ENCODE measurements around the gene CALML6. TPM values are rescaled to one million over a fixed set of nuclear protein-coding genes. Genes with fewer than 3 reads are reported as not detected.

The CALML6 gene
- total and polyA plus RNA-seq, 10 of the 15 experiments (the other 5 are each of a cell fraction or from before 2014, with no cell fraction given): 0.07 to 1.3 (median 0.21) TPM; not detected in 5

DNA sequence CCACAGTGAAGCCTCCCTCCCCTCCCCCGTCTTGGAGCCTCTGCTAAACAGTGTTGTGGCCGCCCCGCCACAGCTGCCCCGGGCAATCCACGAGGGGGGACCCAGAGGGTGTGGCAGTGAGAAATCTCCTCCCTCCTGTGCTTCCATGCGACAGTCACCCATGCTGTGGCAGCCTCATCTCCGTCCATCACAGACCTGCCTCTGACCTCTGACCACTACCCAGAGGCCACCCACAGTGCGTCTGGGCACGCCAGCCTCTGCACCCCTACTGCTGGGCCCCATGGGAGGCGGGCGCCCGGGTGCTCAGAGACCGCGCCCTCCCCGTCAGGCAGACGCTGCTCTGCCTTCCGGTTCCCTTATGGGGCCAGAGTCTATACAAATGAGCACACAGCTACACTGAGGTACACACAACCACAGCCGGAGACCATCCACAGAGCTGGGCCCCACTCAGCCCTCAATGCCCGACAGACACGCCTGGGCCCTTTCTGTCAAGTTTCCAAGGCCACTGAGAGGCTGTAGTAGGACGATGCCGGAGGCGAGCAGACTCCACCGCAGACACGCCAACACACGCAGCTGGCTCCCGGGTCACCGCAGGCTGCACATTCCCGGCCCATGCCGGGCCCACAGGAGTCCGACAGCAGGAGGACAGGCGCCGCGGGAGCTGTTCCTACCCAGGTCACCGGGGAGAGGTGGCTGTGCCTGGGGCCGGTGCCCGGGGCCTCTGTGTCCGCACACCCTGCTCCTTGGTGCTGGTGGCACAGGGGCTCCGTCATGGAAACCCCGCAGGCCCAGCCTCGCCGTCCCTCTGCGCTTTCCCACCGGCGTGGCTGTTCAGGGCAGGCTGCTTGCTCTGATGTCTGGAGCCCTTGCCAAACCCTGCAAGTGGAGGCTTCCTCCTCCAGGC is 27.9 kb downstream of the CALML6 start (continued):
- TF ChIP-seq ESRRA (IDR thresholded peaks at IDR 0.05; ENCODE audit: low read length) (no peak), CEBPZ (IDR thresholded peaks at IDR 0.05; ENCODE audit: low read depth, low read length) (no peak), SUZ12 (IDR thresholded peaks at IDR 0.05; ENCODE audit: unreplicated experiment) (no peak), MEF2A (IDR thresholded peaks at IDR 0.05; ENCODE audit: insufficient read depth, low read depth, low read length) (no peak), RELB (IDR thresholded peaks at IDR 0.05; ENCODE audit: low read depth) (no peak), PRDM15 (CRISPR knock-in tag; IDR thresholded peaks at IDR 0.05) (no peak), SIN3A (IDR thresholded peaks at IDR 0.05; ENCODE audit: low read depth, low read length) (no peak)
- TF ChIP-seq, protein P1, sequence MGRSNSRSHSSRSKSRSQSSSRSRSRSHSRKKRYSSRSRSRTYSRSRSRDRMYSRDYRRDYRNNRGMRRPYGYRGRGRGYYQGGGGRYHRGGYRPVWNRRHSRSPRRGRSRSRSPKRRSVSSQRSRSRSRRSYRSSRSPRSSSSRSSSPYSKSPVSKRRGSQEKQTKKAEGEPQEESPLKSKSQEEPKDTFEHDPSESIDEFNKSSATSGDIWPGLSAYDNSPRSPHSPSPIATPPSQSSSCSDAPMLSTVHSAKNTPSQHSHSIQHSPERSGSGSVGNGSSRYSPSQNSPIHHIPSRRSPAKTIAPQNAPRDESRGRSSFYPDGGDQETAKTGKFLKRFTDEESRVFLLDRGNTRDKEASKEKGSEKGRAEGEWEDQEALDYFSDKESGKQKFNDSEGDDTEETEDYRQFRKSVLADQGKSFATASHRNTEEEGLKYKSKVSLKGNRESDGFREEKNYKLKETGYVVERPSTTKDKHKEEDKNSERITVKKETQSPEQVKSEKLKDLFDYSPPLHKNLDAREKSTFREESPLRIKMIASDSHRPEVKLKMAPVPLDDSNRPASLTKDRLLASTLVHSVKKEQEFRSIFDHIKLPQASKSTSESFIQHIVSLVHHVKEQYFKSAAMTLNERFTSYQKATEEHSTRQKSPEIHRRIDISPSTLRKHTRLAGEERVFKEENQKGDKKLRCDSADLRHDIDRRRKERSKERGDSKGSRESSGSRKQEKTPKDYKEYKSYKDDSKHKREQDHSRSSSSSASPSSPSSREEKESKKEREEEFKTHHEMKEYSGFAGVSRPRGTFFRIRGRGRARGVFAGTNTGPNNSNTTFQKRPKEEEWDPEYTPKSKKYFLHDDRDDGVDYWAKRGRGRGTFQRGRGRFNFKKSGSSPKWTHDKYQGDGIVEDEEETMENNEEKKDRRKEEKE (IDR thresholded peaks at IDR 0.05): no peak

All from GM12878 (cell line).